DMS53 (cell line): Measurements from ENCODE around the gene BLZF1.
"Not testable (repeated sequence)": the region's sequence is repeated elsewhere in the genome, so short reads cannot be mapped to it uniquely, and the experiment has no call there.

Experiments used
- DNase-seq: peaks from one replicate; lab custom pipeline; 2025; lab: John Stamatoyannopoulos, UW

The BLZF1 gene

DNA sequence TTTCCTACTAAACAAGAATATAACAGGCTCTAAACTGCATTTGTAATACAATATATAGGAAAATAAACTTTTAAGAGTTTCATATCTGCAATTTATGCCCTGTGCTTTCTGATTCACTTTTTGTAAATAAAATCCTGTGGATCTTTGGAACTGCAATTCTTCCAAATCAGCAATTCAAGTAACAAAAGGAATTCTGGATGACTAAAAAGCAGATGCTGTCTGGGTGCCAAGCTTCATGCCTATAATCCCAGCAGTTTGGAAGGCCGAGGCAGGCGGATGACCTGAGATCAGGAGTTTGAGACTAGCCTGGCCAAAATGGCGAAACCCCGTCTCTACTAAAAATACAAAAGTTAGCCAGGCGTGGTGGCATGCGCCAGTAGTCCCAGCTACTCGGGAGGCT, 6.7 kb upstream of the BLZF1 start:
- DNase-seq = no peak

DNA sequence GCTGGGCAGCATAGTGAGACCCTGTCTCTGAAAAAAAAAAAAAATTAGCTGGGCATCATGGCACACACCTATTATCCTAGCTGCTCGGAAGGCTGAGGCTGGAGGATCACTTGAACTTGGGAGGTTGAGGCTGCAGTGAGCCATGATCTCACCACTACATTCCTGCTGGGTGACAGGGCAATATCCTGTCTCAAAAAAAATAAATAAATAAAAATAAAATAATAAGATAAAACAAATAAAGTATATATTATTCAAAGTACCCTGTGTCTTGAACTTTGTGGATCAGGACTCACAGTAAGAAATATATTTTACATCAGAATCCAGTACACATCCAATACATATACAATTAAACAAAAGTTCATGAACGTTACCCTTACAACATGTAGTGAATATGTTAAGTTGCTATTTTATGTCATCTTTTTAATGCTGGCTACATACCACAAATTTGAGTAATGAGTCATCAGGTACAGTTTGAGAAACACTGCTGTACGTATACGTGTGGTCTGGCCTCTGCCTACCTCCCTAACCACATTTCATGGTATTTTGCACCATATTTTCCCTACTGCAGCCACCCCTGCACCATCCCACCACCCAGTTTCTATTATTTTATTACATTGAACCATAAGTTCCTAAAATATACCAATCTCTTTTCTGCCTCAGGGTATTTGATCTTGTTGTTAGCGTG, 4.8 kb upstream of the BLZF1 start:
- DNase-seq = no peak

DNA sequence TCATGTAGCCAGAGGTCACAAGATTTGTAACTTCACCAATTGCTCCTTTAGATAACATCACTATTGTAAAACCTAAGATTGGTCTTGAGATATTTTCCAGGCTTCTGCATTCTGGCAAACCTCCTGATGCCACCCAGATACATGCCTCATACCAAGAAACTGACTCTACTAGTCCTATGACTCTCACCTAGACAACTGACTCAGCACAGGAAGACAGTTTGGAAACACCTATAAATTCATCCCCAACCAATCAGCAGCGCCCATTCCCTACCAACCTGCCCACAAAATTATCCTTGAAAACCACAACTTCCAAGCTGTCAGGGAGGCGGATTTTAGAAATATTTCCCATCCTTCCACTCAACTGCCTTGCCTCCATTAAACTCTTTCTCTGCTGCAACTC, 3.0 kb upstream of the BLZF1 start:
- DNase-seq = no peak

DNA sequence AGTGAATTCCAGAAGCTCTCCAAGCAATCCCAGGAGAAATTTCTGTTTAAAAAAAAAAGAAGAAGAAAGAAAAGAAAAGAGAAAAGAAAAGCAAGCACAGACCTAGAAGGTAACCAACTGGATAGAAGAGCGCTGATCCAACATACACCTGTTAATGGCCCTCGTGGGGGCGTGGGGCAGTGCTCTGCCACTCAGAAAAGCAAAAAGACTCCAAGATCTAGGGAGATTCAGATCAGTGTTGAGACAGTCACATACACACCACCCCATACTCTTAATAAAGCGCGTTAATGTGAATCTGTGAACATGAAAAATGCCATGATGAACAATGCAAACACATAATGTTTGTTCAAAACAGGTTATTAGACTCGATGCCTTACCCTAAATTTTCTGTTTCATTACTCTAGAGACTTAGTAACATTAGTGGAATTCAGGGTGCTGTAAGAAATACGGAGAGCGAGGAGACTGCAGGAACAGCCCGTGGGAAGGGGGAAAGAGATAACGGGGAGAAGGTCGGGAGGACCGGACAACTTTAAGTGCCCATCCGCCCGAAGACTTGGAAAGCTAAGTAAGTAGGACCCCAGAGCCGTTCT, 804 bp upstream of the BLZF1 start:
- peak; percentile 54 for DNase-seq

- peak; percentile 58 for DNase-seq
Observed at GRCh38 chr1:169368406-169368769, 393 bp downstream of the BLZF1 start.

- no peak for DNase-seq
Observed at GRCh38 chr1:169371404-169371803, 3.4 kb downstream of the BLZF1 start.

DNA sequence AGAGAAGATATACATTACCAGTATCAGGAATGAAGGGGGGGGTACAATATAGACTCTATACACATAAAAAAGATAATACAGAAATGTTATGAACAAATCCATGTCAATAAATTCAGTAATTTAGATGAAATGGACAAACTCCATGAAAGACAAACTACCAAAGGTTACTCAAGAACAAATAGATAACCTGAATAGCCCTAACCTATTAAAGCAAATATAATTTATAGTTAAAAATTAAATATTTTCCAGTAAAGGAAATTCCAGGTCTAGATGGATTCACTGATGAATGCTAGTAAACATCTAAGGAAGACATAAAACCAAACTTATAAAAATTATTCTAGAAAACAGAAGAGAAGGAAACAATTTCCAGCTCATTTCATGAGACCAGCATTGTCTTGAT, 13.2 kb downstream of the BLZF1 start:
- DNase-seq = no peak

DNA sequence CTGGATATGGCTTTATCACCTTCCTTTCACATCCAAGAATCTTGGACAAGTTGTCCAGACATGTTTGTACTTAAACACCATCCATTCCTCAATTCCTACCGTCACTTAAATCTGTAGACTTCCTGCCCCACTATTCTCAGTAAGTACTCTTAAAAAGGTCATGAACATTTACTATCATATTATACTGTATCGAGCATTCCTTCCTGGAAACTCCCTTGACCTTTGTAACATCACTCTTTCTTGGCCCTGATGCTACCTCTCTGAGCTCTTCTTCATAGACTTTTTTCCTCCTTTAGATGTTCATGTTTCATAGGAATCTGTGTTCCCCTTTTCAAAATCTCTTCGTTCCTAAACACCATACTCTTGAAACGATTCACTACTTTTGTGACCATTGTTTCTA, 15.5 kb downstream of the BLZF1 start:
- DNase-seq = no peak

- no peak for DNase-seq
Observed at GRCh38 chr1:169387399-169387798, 19.4 kb downstream of the BLZF1 start.

DNA sequence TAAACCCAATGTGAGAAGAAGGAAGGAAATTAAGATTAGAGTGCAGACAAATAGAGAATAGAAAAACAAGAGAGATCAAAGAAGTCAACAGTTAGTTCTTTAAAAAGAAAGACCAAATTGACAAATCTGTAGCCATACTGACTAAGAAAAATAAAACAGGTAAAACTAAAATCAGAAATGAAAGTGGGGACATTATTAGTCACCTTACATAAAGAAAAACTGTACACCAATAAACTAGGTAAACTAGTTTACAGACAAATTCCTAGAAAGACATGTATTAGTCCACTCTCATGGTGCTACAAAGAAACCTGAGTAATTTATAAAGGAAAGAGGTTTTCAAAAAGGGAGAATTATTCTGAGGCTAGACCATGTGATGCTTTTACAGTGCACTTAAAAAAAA, 22.3 kb downstream of the BLZF1 start:
- DNase-seq = no peak

DNA sequence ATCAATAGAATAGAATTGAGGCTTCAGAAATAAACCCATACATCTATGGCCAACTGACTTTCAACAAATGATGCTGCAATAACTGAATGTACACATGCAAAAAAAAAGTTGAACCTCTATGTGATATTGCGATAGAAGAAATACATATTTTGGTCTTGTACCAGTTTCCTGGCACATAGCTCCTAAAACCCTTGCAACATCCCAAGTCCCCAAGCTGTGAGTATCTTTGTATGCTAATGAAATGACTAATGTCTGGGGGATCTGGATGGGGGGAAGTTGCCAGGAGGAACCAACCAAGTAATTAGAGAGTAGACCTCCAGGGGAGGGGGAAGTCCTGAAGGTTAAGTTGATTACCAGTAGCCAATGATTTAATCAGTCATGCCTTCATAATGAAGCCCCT, 24.4 kb downstream of the BLZF1 start:
- no peak for DNase-seq

DNA sequence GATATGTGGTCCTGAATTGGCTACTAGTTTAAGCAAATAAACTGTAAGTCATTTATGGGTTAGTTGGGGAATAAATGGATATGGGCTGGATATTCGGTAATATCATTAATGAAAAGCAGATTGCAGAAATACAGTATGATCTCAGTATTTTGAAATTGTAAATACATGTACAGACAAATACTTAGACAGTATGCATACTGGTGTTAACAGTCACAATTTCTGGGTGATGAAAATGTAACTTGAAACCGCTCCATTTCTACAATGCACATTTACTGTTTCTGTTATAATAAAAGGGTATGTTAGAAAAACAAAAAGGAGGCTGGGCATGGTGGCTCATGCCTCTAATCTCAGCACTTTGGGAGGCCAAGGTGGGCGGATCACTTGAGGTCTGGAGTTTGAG, 28.0 kb downstream of the BLZF1 start:
- no peak for DNase-seq

GRCh38 chr1:169402578-169402977, 34.6 kb downstream of the BLZF1 start:
- DNase-seq = not testable (repeated sequence)

GRCh38 chr1:169408340-169408739, 40.3 kb downstream of the BLZF1 start:
- DNase-seq = not testable (repeated sequence)

DNA sequence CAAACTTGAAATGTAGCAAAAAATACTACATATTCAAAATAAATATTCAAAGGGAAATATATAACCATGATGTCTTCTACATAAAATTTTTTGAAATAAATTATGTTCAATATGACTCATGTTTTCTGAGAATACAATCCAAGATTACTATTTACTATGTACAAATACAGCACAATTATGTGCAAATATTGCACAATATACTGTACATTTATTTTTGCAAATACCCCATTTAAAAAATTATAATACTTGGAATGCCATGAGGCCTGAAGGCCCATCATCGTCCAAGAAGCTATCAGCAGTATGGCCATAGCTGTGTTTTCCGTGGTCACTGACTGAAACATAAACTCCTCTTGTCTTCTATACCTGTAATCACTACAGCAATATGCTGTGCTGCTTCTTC, 47.0 kb downstream of the BLZF1 start:
- DNase-seq = peak; percentile 31

DNA sequence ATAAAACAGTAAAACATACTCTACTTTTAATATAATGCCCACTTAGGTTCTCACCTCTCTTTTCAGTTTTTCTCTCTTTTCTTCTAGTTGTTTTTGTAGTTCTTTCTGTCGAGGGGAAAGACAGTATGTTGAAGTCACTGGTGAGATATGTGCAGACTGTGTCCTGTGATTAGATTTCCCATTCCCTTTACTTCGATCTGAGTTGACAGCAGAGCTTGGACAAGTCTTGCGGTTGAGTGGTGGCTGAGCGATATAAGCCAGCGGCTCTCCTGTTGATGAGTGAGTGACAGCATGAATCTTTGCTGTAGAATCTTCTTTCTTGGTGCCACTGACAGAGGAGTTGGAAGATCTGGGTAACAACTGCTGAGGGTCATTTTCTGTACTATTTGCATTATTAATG, 53.3 kb downstream of the BLZF1 start:
- no peak for DNase-seq

DNA sequence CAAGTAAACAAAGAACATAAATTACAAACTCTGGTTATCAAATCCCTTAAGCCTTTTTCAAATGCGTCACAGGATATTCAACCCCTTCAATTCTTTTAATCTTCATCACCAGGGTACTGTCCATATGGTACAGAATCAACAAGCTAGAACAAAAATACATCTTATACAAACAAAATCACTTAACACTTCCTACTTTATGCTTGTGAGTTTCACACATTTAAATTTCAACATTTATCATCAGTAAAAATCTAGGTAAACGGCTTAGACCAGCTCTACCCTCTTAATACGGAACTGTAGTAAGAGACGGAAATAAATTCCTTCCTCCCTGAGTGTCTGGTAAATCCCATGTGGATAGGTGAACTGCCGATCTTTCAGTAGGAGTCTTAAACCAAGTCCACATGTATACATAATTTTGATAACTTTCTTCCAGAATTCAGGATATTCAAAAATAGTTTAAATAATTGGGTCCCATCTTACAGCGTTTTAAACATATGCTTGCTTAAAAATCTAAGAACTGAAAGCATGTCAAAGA, 58.2 kb downstream of the BLZF1 start:
- peak; percentile 72 for DNase-seq

DNA sequence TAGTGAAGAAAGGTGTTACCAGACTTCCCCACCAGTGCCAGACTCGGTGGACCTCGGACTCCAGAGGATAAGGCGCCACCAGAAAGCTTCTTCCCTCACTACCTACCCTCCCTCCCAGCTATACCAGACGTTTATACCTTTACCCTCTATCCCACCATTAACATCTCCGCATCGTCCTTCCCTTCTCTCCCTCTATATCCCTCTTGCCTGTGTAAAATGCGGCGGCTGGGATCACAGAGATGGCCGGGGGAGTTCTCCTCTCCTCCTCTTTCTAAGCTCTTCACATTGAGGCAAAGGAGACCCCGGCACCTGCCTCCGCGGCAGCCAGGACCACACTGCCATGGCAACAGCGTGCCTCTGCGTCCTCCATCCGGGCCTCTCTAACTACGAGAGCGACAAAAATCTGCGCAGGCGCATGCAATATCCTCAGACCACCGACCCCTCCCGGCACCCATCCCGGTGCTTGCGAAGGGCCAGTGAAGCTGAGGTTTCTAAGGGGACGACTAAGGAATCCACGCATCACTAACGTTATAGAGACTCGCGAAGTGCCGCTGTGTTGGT, 59.2 kb downstream of the BLZF1 start, which contains the start of gene CCDC181:
Gene CCDC181, minus strand, starts transcription at position 394 of the 561 bp plus-strand sequence. CDS start 2,547 bp downstream, outside the sequence.
- peak; percentile 92 for DNase-seq
